Measurements from ENCODE around the gene STARD3. TPM values are rescaled to one million over a fixed set of nuclear protein-coding genes. Genes with fewer than 3 reads are reported as not detected.
A peak's percentile ranks its signal among the peaks of the same experiment; 100 is the strongest.

The STARD3 gene
- total RNA-seq, 1 experiment from 2014 or later, result 55.5 TPM

GRCh38 chr17:39701784-39702422 lies 65.0 kb downstream of the STARD3 start:
- H3K4me1 Mint-ChIP-seq (ENCODE audit: low read depth, unreplicated experiment), result peaks cover 30% of the 10 kb centered on the region
- Histone ChIP-seq H3K9me3 (no peaks in the 10 kb centered on the region), H3K4me3 (ENCODE audit: low read depth, low read length) (peak overlapping the region; percentile 84), H3K4me1 (peaks cover 54% of the 10 kb centered on the region), H3K36me3 (ENCODE audit: control insufficient read depth, insufficient read depth, low read length) (peaks cover 1% of the 10 kb centered on the region; the same call in 1 of the 2 replicates), H3K27me3 (replicated peaks; ENCODE audit: control insufficient read depth, insufficient read depth, low read length) (no peaks in the 10 kb centered on the region)
- peak overlapping the region; percentile 99 for H3K4me3 Mint-ChIP-seq (ENCODE audit: unreplicated experiment)
- no peak for TF ChIP-seq CTCF (IDR thresholded peaks at IDR 0.05; ENCODE audit: insufficient read depth in 1 of 2, low read depth in 1 of 2, low read length in 1 of 2, severe bottlenecking in 1 of 2, unreplicated experiment in 1 of 2)
- DNase-seq, result no peak
- no TSS peak for BruUV-seq (replicated peaks)
- peaks cover 6% of the 10 kb centered on the region for H3K36me3 Mint-ChIP-seq (ENCODE audit: insufficient read depth, unreplicated experiment)
- H3K9me3 Mint-ChIP-seq (ENCODE audit: unreplicated experiment), result no peaks in the 10 kb centered on the region
- ChIA-PET CTCF (interaction anchor here (0.7 to 0.9 kb wide), 2 partner anchors 28 to 78 kb away, joined by 3 read pairs; no protein-coding TSS in a partner anchor), POLR2A (interaction anchor here (0.6 to 2.7 kb wide), 4 partner anchors 14 to 329 kb away, joined by 3 to 22 read pairs (median 4); partner anchors contain the start of genes MIEN1 and PGAP3)
- intact Hi-C loops (cut with micrococcal nuclease; ENCODE audit: unreplicated experiment), result no loop called here
- no peaks in the 10 kb centered on the region for H3K27me3 Mint-ChIP-seq (ENCODE audit: insufficient read depth, unreplicated experiment)
- H3K27ac Mint-ChIP-seq (ENCODE audit: unreplicated experiment), result no peak overlapping the region

GRCh38 chr17:39702901-39703893 lies 66.3 kb downstream of the STARD3 start:
- CTCF ChIA-PET, result interaction anchor here (0.5 to 0.6 kb wide), 2 partner anchors 18 to 27 kb away, joined by 3 read pairs; no protein-coding TSS in a partner anchor
- peaks cover 17% of the 10 kb centered on the region for H3K36me3 Mint-ChIP-seq (ENCODE audit: insufficient read depth, unreplicated experiment)
- intact Hi-C loops (cut with micrococcal nuclease; ENCODE audit: unreplicated experiment), result no loop called here
- no peak overlapping the region for H3K27ac Mint-ChIP-seq (ENCODE audit: unreplicated experiment)
- no TSS peak for BruUV-seq (replicated peaks)
- Histone ChIP-seq H3K4me1 (peaks cover 54% of the 10 kb centered on the region), H3K36me3 (ENCODE audit: control insufficient read depth, insufficient read depth, low read length) (peaks cover 1% of the 10 kb centered on the region; the same call in 1 of the 2 replicates), H3K4me3 (ENCODE audit: low read depth, low read length) (no peak overlapping the region), H3K27me3 (replicated peaks; ENCODE audit: control insufficient read depth, insufficient read depth, low read length) (no peaks in the 10 kb centered on the region), H3K9me3 (no peaks in the 10 kb centered on the region)
- H3K4me1 Mint-ChIP-seq (ENCODE audit: low read depth, unreplicated experiment), result peaks cover 30% of the 10 kb centered on the region
- no peaks in the 10 kb centered on the region for H3K9me3 Mint-ChIP-seq (ENCODE audit: unreplicated experiment)
- POLR2A ChIA-PET, result interaction anchor here (0.6 kb wide), 1 partner anchor 27 kb away, joined by 11 read pairs; no protein-coding TSS in a partner anchor
- DNase-seq, result no peak
- H3K4me3 Mint-ChIP-seq (ENCODE audit: unreplicated experiment), result no peak overlapping the region
- TF ChIP-seq CTCF (IDR thresholded peaks at IDR 0.05; ENCODE audit: insufficient read depth in 1 of 2, low read depth in 1 of 2, low read length in 1 of 2, severe bottlenecking in 1 of 2, unreplicated experiment in 1 of 2), result no peak
- no peaks in the 10 kb centered on the region for H3K27me3 Mint-ChIP-seq (ENCODE audit: insufficient read depth, unreplicated experiment)

- H3K36me3 Mint-ChIP-seq (ENCODE audit: insufficient read depth, unreplicated experiment), result peaks cover 21% of the 10 kb centered on the region
- Histone ChIP-seq H3K4me1 (peaks cover 46% of the 10 kb centered on the region), H3K9me3 (no peaks in the 10 kb centered on the region), H3K27me3 (replicated peaks; ENCODE audit: control insufficient read depth, insufficient read depth, low read length) (no peaks in the 10 kb centered on the region), H3K4me3 (ENCODE audit: low read depth, low read length) (no peak overlapping the region), H3K36me3 (ENCODE audit: control insufficient read depth, insufficient read depth, low read length) (peaks cover 1% of the 10 kb centered on the region; the same call in 1 of the 2 replicates)
- BruUV-seq (replicated peaks), result no TSS peak
- DNase-seq, result no peak
- H3K27me3 Mint-ChIP-seq (ENCODE audit: insufficient read depth, unreplicated experiment), result no peaks in the 10 kb centered on the region
- H3K4me1 Mint-ChIP-seq (ENCODE audit: low read depth, unreplicated experiment), result peaks cover 27% of the 10 kb centered on the region
- H3K4me3 Mint-ChIP-seq (ENCODE audit: unreplicated experiment), result no peak overlapping the region
- peak overlapping the region; percentile 76 for H3K27ac Mint-ChIP-seq (ENCODE audit: unreplicated experiment)
- H3K9me3 Mint-ChIP-seq (ENCODE audit: unreplicated experiment), result no peaks in the 10 kb centered on the region
- intact Hi-C loops (cut with micrococcal nuclease; ENCODE audit: unreplicated experiment), result no loop called here
- POLR2A ChIA-PET, result interaction anchor here (0.6 kb wide), 1 partner anchor 26 kb away, joined by 11 read pairs; no protein-coding TSS in a partner anchor
- CTCF ChIA-PET, result interaction anchor here (0.6 kb wide), 1 partner anchor 12 kb away, joined by 3 read pairs; no protein-coding TSS in a partner anchor
- TF ChIP-seq CTCF (IDR thresholded peaks at IDR 0.05; ENCODE audit: insufficient read depth in 1 of 2, low read depth in 1 of 2, low read length in 1 of 2, severe bottlenecking in 1 of 2, unreplicated experiment in 1 of 2), result no peak
Observed at GRCh38 chr17:39703913-39704312, 67.0 kb downstream of the STARD3 start.

Data from Caco-2 (cell line).